ENCODE data around the gene LPCAT3.
A peak's percentile ranks its signal among the peaks of the same experiment; 100 is the strongest.
"Not testable (repeated sequence)": the region's sequence is repeated elsewhere in the genome, so short reads cannot be mapped to it uniquely, and the experiment has no call there.

The LPCAT3 gene

DNA sequence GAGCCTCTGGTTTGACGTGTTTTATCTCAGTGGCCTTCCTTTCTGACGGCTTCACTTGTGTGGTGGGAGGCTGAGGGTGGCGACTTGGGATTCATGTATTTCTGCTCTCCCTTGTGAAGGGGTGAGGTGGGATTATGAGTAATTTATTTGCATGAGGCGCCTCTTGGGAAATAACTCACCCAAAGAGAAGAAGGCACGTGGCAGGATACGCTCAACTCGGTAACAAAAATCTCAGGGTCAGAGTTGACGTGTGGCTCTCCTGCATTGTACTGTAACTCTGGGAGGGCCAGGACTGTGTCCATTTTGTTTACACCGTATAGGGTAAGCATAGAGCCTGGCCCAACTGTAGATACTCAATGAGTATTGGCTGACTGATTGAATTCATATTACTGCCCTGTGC lies 27.6 kb upstream of the LPCAT3 start:
- DNase-seq: no peak
- Mint-ChIP-seq H3K4me1 (no peaks in the 10 kb centered on the region), H3K27ac (no peak overlapping the region), H3K4me3 (no peak overlapping the region), H3K9me3 (peaks cover 8% of the 10 kb centered on the region), H3K27me3 (ENCODE audit: low read depth, poor library complexity) (peaks cover 8% of the 10 kb centered on the region), H3K36me3 (ENCODE audit: low read depth) (no peaks in the 10 kb centered on the region)
- TF ChIP-seq, protein P1, sequence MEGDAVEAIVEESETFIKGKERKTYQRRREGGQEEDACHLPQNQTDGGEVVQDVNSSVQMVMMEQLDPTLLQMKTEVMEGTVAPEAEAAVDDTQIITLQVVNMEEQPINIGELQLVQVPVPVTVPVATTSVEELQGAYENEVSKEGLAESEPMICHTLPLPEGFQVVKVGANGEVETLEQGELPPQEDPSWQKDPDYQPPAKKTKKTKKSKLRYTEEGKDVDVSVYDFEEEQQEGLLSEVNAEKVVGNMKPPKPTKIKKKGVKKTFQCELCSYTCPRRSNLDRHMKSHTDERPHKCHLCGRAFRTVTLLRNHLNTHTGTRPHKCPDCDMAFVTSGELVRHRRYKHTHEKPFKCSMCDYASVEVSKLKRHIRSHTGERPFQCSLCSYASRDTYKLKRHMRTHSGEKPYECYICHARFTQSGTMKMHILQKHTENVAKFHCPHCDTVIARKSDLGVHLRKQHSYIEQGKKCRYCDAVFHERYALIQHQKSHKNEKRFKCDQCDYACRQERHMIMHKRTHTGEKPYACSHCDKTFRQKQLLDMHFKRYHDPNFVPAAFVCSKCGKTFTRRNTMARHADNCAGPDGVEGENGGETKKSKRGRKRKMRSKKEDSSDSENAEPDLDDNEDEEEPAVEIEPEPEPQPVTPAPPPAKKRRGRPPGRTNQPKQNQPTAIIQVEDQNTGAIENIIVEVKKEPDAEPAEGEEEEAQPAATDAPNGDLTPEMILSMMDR (IDR thresholded peaks at IDR 0.05): no peak

DNA sequence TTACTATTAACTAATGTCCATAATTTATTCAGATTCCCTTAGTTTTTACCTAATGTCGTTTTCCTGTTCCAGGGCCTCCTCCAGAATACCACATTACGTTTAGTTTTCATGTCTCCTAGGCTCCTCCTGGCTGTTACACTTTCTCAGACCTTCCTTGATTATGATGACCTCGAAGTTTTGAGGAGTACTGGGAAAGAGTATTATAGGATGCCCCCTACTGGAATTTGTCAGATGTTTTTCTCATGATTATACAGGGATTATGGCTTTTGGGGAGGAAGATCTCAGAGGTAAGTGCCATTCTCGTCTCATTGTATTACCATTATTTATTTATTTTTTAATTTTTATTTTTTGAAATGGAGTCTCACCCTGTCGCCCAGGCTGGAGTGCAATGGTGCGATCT lies 24.6 kb upstream of the LPCAT3 start:
- H3K9me3 Mint-ChIP-seq: peaks cover 9% of the 10 kb centered on the region
- DNase-seq: no peak

DNA sequence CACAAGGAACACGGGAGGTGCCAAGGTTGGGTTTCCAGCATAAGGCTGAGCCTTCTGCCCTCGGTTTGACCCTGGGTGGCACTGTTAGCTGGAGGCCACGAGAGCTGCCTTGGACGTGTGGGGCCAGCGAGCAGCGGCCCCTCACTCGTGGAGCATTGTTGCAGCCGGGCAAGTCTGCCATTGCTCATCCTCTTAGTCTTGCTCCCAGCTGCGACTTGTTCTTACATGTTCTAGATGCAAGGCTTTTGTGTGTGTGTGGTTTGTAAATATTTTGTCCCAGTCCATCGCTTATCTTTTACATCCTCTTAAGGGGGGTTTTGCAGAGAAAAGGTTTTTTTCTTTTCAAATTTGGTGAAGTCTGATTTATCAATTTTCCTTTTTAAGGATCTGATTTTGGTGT lies 21.1 kb upstream of the LPCAT3 start:
- H3K27me3 Mint-ChIP-seq (ENCODE audit: low read depth, poor library complexity): peaks cover 4% of the 10 kb centered on the region
- H3K9me3 Mint-ChIP-seq: peaks cover 9% of the 10 kb centered on the region
- H3K36me3 Mint-ChIP-seq (ENCODE audit: low read depth): peaks cover 13% of the 10 kb centered on the region
- no peak overlapping the region for H3K27ac Mint-ChIP-seq
- H3K4me1 Mint-ChIP-seq: peaks cover 12% of the 10 kb centered on the region
- TF ChIP-seq, protein P1 (IDR thresholded peaks at IDR 0.05): no peak
- no peak overlapping the region for H3K4me3 Mint-ChIP-seq
- DNase-seq: no peak

More for the DNA sequence above, 24.6 kb upstream of the LPCAT3 start:
- Mint-ChIP-seq H3K4me3 (no peak overlapping the region), H3K27ac (no peak overlapping the region), H3K27me3 (ENCODE audit: low read depth, poor library complexity) (peaks cover 6% of the 10 kb centered on the region), H3K4me1 (peaks cover 12% of the 10 kb centered on the region), H3K36me3 (ENCODE audit: low read depth) (peaks cover 13% of the 10 kb centered on the region)
- TF ChIP-seq, protein P1 (IDR thresholded peaks at IDR 0.05): no peak

DNA sequence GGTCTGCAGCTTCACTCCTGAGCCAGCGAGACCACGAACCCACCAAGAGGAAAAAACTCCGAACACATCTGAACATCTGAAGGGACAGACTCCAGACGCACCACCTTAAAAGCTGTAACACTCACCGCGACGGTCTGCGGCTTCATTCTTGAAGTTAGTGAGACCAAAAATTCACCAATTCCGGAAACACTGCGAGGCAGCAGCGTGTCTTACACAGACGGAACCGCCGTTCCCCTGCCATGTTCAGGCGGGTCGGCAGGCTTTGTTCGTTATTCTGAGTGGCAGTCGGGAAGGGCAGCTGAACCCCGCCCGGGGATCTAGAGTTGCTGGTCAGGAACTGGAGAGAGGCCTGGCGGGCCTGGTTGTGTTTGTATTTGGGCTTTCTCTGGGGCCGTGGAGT lies 20.3 kb upstream of the LPCAT3 start:
- Mint-ChIP-seq H3K27me3 (ENCODE audit: low read depth, poor library complexity) (peaks cover 4% of the 10 kb centered on the region), H3K36me3 (ENCODE audit: low read depth) (peaks cover 13% of the 10 kb centered on the region), H3K4me3 (no peak overlapping the region), H3K4me1 (peaks cover 12% of the 10 kb centered on the region), H3K27ac (peak overlapping the region; percentile 77), H3K9me3 (peaks cover 9% of the 10 kb centered on the region)
- TF ChIP-seq, protein P1 (IDR thresholded peaks at IDR 0.05): no peak
- DNase-seq: no peak

DNA sequence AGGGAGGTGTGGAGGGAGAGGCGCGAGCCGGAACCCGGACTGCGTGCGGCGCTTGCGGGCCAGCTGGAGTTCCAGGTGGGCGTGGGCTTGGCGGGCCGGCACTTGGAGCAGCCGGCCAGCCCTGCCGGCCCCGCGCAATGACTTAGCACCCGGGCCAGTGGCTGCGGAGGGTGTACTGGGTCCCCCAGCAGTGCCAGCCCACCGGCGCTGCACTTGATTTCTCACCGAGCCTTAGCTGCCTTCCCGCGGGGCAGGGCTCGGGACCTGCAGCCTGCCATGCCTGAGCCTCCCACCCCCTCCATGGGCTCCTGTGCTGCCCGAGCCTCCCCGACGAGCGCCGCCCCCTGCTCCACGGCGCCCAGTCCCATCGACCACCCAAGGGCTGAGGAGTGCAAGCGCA lies 19.1 kb upstream of the LPCAT3 start:
- H3K27me3 Mint-ChIP-seq (ENCODE audit: low read depth, poor library complexity); DNase-seq; H3K27ac Mint-ChIP-seq; H3K4me3 Mint-ChIP-seq: not testable (repeated sequence)
- peaks cover 17% of the 10 kb centered on the region for H3K9me3 Mint-ChIP-seq
- peaks cover 12% of the 10 kb centered on the region for H3K4me1 Mint-ChIP-seq
- H3K36me3 Mint-ChIP-seq (ENCODE audit: low read depth): peaks cover 13% of the 10 kb centered on the region

DNA sequence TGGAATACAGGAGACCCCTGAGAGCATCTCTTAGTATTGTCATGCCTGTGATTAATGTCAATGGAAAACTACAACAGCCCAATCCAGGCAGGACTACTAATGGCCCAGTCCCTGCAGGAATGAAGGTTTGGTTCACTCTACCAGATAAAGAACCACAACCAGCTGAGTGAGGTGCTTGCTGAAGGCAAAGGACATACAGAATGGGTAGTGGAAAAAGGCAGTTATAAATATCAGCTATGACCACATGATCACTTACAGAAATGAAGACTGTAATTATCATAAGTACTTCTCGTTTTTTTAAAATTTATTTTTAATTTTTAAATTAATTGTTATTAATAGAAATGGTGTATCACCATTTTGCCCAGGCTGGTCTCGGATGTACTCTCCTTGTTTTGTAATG lies 17.2 kb upstream of the LPCAT3 start:
- Mint-ChIP-seq H3K4me1 (peaks cover 12% of the 10 kb centered on the region), H3K4me3 (no peak overlapping the region), H3K27ac (no peak overlapping the region), H3K36me3 (ENCODE audit: low read depth) (peaks cover 13% of the 10 kb centered on the region), H3K9me3 (peaks cover 21% of the 10 kb centered on the region), H3K27me3 (ENCODE audit: low read depth, poor library complexity) (peaks cover 4% of the 10 kb centered on the region)
- TF ChIP-seq, protein P1 (IDR thresholded peaks at IDR 0.05): no peak
- DNase-seq: no peak
